HG03025 (cell line): Measurements from ENCODE around the gene STARD4.
A peak's percentile ranks its signal among the peaks of the same experiment; 100 is the strongest.

ENCODE experiments used
- ATAC-seq: cut with Tn5 transposase; IDR thresholded peaks from one replicate; pipeline ENCODE4 v1.9.1; 2021; ENCODE audit warnings: mild to moderate bottlenecking, moderate library complexity; ENCODE audit not compliant: unreplicated experiment, low FRiP score

Gene STARD4

GRCh38 chr5:111478898-111479297, 33.4 kb downstream of the STARD4 start:
- ATAC-seq, result no peak

- ATAC-seq, result no peak
Measured at GRCh38 chr5:111478266-111478665, 34.1 kb downstream of the STARD4 start.

DNA sequence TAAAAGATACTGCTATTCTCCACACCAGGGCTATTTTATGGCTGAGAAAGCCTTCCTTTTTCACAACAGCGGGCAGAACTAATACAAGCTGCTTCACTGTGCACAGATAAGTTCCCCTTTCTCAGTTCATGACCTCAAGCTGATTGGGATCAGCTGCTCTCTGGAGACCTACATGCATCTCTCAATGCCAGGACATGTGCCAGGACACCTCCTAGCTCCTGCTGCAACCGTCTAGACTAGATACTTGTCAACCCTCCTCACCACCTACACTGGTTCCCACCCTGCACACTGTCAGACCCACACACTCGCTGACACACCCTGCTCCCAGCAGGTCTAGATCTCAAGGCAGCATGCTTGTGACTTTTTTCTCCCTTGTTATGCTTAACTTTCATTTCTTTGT, 39.8 kb downstream of the STARD4 start:
- peak; percentile 76 for ATAC-seq

DNA sequence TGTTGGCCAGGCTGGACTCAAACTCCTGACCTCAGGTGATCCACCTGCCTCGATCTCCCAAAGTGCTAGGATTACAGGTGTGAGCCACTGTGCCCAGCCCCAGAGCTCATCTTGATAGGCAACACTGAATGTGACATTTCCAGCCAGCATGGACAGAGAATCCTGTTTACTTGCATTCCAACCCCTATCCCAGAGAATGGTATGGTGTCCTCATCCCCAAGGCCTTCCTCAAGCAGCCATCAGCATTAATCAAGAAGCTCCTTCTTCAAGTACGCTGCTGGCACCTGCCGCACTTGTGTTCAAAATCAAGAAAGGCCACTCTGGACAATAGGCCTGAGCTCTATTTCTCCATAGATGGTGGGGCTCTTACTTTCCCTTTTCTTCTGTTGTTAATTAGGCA, 40.2 kb downstream of the STARD4 start:
- peak; percentile 13 for ATAC-seq

DNA sequence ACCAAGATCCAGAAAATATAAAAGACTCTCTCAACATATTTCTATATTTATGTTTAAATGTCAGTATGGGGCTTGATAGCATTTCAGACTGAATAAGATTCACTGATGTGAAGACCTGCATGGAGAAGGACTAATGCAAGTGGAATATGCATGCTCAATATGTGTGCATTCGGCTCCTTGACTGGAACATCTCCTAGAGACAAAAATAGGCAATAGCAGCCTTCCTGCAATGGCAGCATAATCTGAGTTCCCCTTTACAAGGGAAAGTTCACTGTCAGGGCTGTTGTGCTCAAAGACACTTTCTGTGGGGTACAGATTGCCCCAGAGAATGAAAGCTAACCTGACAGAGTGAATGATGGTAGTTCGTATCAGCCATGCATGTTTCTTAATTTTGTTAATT, 42.4 kb downstream of the STARD4 start:
- no peak for ATAC-seq

GRCh38 chr5:111469293-111469896, 42.9 kb downstream of the STARD4 start:
- no peak for ATAC-seq

- ATAC-seq, result no peak
Measured at GRCh38 chr5:111463311-111463710, 49.0 kb downstream of the STARD4 start.

GRCh38 chr5:111461934-111462333, 50.4 kb downstream of the STARD4 start:
- no peak for ATAC-seq

DNA sequence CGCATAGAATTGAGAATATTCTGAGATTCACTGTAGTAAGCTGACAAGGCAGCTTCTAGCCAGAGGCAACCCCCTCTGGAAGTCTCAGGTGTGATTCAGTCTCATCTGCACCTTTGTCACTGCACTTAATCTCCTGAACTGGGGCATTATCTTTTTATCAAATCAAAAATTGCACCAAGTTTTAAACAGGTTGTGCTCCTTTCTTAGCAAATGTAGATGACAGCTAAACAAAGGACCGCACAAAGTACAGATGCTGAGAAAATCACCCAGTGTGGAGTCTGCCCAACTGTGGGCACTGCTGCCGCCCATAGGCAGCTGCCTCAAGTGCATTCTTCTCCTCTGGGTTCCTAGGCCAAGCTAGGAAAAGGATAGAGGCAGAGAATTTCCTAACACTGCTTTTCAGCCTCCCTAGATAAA, 51.1 kb downstream of the STARD4 start:
- no peak for ATAC-seq

- no peak for ATAC-seq
Measured at GRCh38 chr5:111454776-111455175, 57.6 kb downstream of the STARD4 start.

- ATAC-seq, result no peak
Measured at GRCh38 chr5:111454198-111454622, 58.1 kb downstream of the STARD4 start.

GRCh38 chr5:111453747-111454146, 58.6 kb downstream of the STARD4 start:
- no peak for ATAC-seq

DNA sequence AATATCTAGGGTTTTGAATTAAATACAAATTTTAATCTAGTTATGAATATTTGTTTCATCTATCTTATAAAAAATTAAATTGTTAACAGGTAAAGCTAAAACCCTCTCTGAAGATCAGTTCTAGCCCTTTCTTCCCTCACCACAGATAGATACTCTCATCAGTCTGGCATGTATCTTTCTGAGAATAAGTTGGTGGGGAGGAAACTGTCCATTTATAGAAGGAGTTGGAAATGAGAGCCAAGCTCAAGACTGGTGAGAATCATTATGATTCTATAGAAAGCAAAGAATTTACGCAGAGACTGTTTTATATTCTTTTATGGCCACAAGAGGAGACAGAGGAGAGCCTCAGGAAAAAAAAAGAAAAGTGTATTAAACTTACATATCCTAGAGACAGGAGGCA, 59.0 kb downstream of the STARD4 start:
- ATAC-seq, result no peak

- ATAC-seq, result no peak
Measured at GRCh38 chr5:111447822-111448221, 64.5 kb downstream of the STARD4 start.

DNA sequence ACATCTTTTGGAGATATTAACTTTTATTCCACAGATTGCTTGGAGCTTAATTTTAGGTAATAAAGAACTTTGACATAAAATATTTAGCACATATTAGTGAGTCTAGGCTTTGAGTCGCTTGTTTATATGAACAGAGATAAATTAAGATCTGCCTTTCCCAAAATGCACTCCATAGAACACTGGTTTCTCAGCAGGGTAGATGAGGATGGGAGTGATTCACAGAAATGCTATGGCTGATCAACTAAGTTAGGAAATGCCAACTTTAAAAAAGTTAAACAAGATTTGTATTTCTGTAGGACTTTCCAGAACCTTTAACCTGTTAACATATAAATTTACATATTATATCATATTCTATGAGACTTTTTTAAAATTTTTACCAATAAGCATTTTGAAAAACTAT, 65.2 kb downstream of the STARD4 start:
- no peak for ATAC-seq
